Activated CD4-positive, alpha-beta T cell treated with anti-CD3 and anti-CD28 coated beads, Interleukin-2, Interleukin-6, amounts not matched to agents 100 ng/mL and 50 ng/mL, durations not matched to agents 16 hours and 8 hours (primary cell): Measurements from ENCODE around the gene GRPR.

Experiments used
- DNase-seq: peaks from one replicate; pipeline ENCODE4 v3.0.0-alpha.2; 2020

Gene GRPR

GRCh38 chrX:16123222-16123786, at the start of gene GRPR:
GRPR (plus strand) TSS chrX:16123565; CDS start chrX:16123954, 389 bp downstream.
- peak; percentile 70 for DNase-seq

GRCh38 chrX:16075087-16075486, 48.3 kb upstream of the GRPR start:
- DNase-seq = no peak

- no peak for DNase-seq
Measured at GRCh38 chrX:16076834-16077233, 46.5 kb upstream of the GRPR start.

- no peak for DNase-seq
Measured at GRCh38 chrX:16077811-16078210, 45.6 kb upstream of the GRPR start.

- DNase-seq = no peak
Measured at GRCh38 chrX:16081357-16081756, 42.0 kb upstream of the GRPR start.

- DNase-seq = no peak
Measured at GRCh38 chrX:16082470-16083085, 40.8 kb upstream of the GRPR start.

GRCh38 chrX:16087076-16087475, 36.3 kb upstream of the GRPR start:
- no peak for DNase-seq

GRCh38 chrX:16089086-16089485, 34.3 kb upstream of the GRPR start:
- no peak for DNase-seq

- DNase-seq = no peak
Measured at GRCh38 chrX:16096141-16096540, 27.2 kb upstream of the GRPR start.

- DNase-seq = no peak
Measured at GRCh38 chrX:16100673-16101072, 22.7 kb upstream of the GRPR start.

GRCh38 chrX:16101581-16101980, 21.8 kb upstream of the GRPR start:
- no peak for DNase-seq

GRCh38 chrX:16103625-16104024, 19.7 kb upstream of the GRPR start:
- no peak for DNase-seq

GRCh38 chrX:16112428-16112827, 10.9 kb upstream of the GRPR start:
- DNase-seq = no peak

GRCh38 chrX:16113978-16114565, 9.3 kb upstream of the GRPR start:
- no peak for DNase-seq

- peak; percentile 1 for DNase-seq
Measured at GRCh38 chrX:16114611-16115010, 8.8 kb upstream of the GRPR start.

- DNase-seq = peak; percentile 51
Measured at GRCh38 chrX:16119353-16120220, 3.8 kb upstream of the GRPR start.

GRCh38 chrX:16120431-16120830, 2.9 kb upstream of the GRPR start:
- peak; percentile 7 for DNase-seq

GRCh38 chrX:16124201-16124600, 836 bp downstream of the GRPR start:
- DNase-seq = no peak

GRCh38 chrX:16125520-16126149, 2.3 kb downstream of the GRPR start:
- DNase-seq = no peak

GRCh38 chrX:16130707-16131106, 7.3 kb downstream of the GRPR start:
- no peak for DNase-seq

- DNase-seq = no peak
Measured at GRCh38 chrX:16134936-16135335, 11.6 kb downstream of the GRPR start.

GRCh38 chrX:16136080-16136479, 12.7 kb downstream of the GRPR start:
- DNase-seq = no peak

- no peak for DNase-seq
Measured at GRCh38 chrX:16137416-16138107, 14.2 kb downstream of the GRPR start.
